Ascending aorta (tissue), 2 donors: ENCODE measurements around the gene POC1A. TPM values are rescaled to one million over a fixed set of nuclear protein-coding genes. Genes with fewer than 3 reads are reported as not detected.

Source experiments
- DNase-seq, 2 donors: peaks; one replicate each; pipeline ENCODE4 v3.0.0-alpha.2; 2019; ENCODE audit warnings: low spot score in 2 of 2
- H3K27ac ChIP-seq, 2 donors: fragments of 200-600 bp; sonication (generic); one replicate each; pipeline ENCODE4 v1.5.1; 2016 to 2017; ENCODE audit warnings: mild to moderate bottlenecking in 1 of 2
- H3K27me3 ChIP-seq: fragments of 200-600 bp; sonication (generic); one replicate; pipeline ENCODE4 v1.5.1; 2017
- H3K36me3 ChIP-seq, 2 donors: fragments of 200-600 bp; sonication (generic); one replicate each; pipeline ENCODE4 v1.5.1; 2016
- H3K4me1 ChIP-seq, 2 donors: fragments of 200-600 bp; sonication (generic); one replicate each; pipeline ENCODE4 v1.5.1; 2016 to 2017; ENCODE audit warnings: mild to moderate bottlenecking in 1 of 2
- H3K4me3 ChIP-seq, 2 donors: fragments of 200-600 bp; sonication (generic); one replicate each; pipeline ENCODE4 v1.5.1; 2016 to 2017; ENCODE audit warnings: mild to moderate bottlenecking in 1 of 2
- H3K9me3 ChIP-seq, 2 donors: fragments of 200-600 bp; sonication (generic); one replicate each; pipeline ENCODE4 v1.5.1; 2016
- intact Hi-C: fragments of 100-400 bp; cut with DNase I; formaldehyde crosslinking; loops from one replicate; pipeline ENCODE4 v1.15.1; 2023
- total RNA-seq: library from RNA; depleted of rRNA; stranded (reverse); fragments of >200 nt; gene quantifications from one replicate; pipeline ENCODE4 v1.1.0, GENCODE V29; 2016
- TF ChIP-seq, protein P1 (sequence below), 3 experiments: fragments of 200-600 bp in 2 of 3; fragments of 450-650 bp in 1 of 3; sonication (generic) in 2 of 3; IDR thresholded peaks; one replicate each; pipeline ENCODE4 v1.5.1; 2016 to 2019; ENCODE audit warnings: antibody characterized with exemption in 3 of 3, mild to moderate bottlenecking in 1 of 3, moderate library complexity in 1 of 3

The POC1A gene
- total RNA-seq, 1 donor from 2014 or later: not detected

DNA sequence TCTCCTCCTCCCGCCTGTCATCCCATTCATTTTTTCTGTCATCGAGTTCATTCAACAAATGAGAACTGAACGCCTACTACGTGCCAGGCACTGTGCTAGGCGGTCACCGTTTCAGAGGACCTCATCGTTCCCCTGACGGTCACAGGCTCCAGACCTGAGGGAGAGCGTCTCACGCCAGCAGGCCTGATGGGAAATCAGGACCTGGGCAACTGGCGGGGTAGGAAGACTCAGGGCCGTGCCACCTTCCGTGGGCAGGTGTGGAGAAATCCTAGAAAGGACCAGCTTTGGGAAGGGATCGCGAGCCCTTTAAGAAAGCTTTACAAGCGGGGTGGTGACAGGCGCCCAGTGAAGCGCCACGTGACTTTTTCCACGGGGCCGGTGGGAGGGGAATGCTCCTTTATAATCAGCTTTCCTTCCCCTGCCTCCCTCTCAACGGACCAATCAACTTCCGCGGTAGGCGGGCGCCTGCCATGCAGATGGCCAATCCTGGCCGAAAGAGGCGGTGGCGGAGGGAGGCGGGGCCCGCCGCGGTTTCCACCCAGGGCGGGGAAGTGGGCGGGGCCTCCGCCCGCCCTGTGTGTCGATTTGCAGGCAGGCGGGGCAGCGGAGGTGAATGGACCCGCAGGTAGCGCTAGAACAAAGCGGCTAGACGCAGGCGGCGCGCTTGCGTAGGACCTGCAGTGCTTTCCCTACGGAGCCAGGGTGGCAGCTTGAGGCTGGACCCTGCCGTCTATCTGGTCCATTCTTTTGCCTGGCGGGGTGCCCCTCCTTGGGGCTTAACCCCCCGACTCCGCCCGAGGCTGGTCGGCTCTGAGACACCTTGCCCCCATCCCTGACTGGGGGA lies 97.0 kb downstream of the POC1A start:
- peak; percentile 99 to 100 for DNase-seq

DNA sequence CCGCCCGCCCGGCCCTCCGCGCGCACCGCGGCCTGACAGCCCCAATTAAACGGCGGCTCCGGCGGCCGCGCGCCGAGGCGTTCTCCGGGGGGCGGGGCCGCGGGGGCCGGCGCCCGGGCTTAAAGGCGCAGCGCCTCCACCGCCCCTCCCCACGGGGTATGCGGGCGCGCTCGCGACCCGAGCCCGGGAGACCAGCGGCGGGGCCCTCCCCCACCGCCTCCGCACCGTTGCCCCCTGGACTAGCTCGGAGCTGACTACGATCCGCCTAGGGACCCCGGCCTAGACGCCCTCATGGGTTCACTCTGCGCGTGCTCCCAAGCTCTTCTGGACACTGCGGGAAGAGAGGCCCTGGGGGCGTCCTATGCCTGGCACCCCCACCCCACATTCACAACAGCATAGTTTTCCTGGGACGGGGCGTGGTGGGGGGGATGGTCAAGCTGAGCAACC lies 97.7 kb downstream of the POC1A start, which contains the start of gene DUSP7:
DUSP7 (minus strand) TSS at position 51 of the 447 bp plus-strand sequence. CDS start 205 bp downstream, outside the sequence.
- Histone ChIP-seq H3K4me3 (peak within 1 kb of the TSS; percentile 69 to 95), H3K4me1 (peaks cover 22 to 38% of the 10 kb centered on the region in 2 donors), H3K36me3 (peaks cover 17 to 19% of the 10 kb centered on the region in 2 donors), H3K9me3 (no peaks in the 10 kb centered on the region), H3K27me3 (no peaks in the 10 kb centered on the region), H3K27ac (peak within 1 kb of the TSS; percentile 93 to 94)
- TF ChIP-seq, protein P1, sequence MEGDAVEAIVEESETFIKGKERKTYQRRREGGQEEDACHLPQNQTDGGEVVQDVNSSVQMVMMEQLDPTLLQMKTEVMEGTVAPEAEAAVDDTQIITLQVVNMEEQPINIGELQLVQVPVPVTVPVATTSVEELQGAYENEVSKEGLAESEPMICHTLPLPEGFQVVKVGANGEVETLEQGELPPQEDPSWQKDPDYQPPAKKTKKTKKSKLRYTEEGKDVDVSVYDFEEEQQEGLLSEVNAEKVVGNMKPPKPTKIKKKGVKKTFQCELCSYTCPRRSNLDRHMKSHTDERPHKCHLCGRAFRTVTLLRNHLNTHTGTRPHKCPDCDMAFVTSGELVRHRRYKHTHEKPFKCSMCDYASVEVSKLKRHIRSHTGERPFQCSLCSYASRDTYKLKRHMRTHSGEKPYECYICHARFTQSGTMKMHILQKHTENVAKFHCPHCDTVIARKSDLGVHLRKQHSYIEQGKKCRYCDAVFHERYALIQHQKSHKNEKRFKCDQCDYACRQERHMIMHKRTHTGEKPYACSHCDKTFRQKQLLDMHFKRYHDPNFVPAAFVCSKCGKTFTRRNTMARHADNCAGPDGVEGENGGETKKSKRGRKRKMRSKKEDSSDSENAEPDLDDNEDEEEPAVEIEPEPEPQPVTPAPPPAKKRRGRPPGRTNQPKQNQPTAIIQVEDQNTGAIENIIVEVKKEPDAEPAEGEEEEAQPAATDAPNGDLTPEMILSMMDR (IDR thresholded peaks at IDR 0.05): no peak
- DNase-seq: no peak
- intact Hi-C loops: loop anchor here (2.0 to 10.0 kb wide), 3 partner anchors 88 to 218 kb away; partner anchors contain the start of genes PARP3 and WDR82

More for the DNA sequence above, 97.0 kb downstream of the POC1A start:
- H3K4me3 ChIP-seq: peak overlapping the region; percentile 69 to 95
- H3K27ac ChIP-seq: peak overlapping the region; percentile 93 to 94
- TF ChIP-seq, protein P1 (IDR thresholded peaks at IDR 0.05): peak in 1 of 3 experiments; percentile 19
- no peaks in the 10 kb centered on the region for H3K27me3 ChIP-seq
- intact Hi-C loops: loop anchor here (1.0 to 10.0 kb wide), 7 partner anchors 14 to 218 kb away; partner anchors contain the start of genes PARP3, POC1A and WDR82
- H3K9me3 ChIP-seq: no peaks in the 10 kb centered on the region
- peaks cover 10 to 13% of the 10 kb centered on the region in 2 donors for H3K36me3 ChIP-seq
- H3K4me1 ChIP-seq: peaks cover 19 to 33% of the 10 kb centered on the region in 2 donors

DNA sequence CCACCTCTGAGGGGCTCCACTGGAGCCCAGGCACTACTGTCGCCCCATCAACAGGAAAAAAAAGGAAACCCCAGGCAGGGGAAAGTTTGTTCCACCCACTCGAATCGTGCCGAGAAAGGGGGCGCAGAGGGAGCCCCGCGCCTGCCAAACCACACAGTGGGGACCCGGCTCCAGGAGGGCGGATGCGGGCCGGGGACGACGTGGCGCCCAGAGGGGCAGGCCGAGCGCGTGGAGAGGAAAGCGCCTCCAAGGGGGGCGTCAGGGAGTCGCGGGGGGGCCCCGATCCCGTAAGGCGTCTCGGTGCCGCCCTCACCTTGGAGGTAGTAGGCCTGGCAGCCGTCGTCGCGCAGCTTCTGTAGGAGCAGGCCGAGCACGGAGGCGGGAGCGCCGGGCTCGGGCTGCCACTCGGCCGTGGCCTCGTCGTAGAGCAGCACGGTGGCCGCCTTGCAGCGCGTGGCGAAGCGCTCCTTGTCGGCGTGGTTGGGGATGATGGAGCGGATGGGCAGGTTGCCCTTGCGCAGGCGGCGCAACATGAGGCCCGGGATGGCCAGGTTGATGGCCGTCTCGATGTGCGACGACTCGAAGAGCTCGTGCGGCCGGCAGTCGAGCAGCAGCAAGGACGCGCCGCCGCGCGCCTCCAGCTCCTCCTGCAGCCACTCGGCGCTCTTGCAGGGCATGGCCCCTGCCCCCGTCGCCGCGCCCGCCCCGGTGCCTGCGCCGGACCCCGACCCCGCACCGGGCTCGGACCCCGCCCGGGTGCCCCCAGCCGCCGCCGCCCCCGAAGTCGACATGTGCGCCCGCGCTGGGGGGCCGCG lies 98.5 kb downstream of the POC1A start:
- H3K27ac ChIP-seq: peak overlapping the region; percentile 88 to 92
- TF ChIP-seq, protein P1 (IDR thresholded peaks at IDR 0.05): peak in 2 of 3 experiments; percentile 23 to 26
- intact Hi-C loops: loop anchor here (2.0 to 10.0 kb wide), 3 partner anchors 89 to 219 kb away; partner anchors contain the start of genes PARP3 and WDR82
- H3K36me3 ChIP-seq: peaks cover 25 to 27% of the 10 kb centered on the region in 2 donors
- DNase-seq: no peak
- H3K9me3 ChIP-seq: no peaks in the 10 kb centered on the region
- H3K4me3 ChIP-seq: peak overlapping the region; percentile 69 to 95
- no peaks in the 10 kb centered on the region for H3K27me3 ChIP-seq
- peaks cover 22 to 42% of the 10 kb centered on the region in 2 donors for H3K4me1 ChIP-seq

DNA sequence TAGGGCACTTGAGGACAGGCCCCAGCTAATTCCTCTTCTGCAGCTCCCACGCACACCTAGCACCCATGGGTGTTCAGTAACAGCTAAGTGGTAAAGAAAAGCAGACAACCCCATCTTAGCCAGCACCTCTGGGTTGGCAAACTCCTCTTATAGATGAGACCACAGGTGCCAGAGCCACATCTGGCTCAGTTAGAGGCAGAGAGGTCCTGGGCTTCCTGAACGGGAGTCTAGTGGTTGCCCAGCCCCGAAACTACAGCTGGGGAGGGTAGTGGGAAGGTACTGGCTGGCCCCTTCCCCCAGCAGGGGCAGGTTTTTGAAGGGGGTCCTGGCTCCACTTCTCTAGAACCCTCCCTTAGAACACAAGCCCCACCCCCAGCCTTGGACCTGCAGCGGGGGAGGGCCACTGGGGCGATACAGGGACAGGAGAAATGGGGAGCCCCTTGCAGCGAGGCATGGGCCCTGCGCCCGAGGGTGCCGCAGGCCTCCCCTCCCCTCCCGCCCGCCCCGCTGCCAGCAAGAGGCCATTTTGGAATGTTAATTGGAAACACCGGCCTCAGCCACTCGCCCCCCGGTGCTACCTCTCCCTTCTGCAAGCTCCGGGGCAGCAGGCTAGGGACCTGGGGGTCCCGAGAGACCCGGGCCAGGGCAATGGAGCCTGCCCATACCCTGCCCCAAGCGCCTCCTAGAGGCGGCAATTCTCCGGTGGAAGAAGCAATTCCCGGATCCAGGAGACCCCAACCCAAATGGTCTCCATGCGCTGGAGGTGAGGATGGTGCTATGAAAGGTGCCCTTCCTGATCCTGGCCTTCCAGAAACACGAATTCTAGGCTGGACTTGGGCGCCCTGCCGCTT lies 99.3 kb downstream of the POC1A start:
- TF ChIP-seq, protein P1 (IDR thresholded peaks at IDR 0.05): peak in 1 of 3 experiments; percentile 35
- intact Hi-C loops: loop anchor here (10.0 kb wide), 1 partner anchor 220 kb away; the partner anchor contains the start of gene WDR82
- no peaks in the 10 kb centered on the region for H3K9me3 ChIP-seq
- no peak for DNase-seq
- H3K4me1 ChIP-seq: peaks cover 22 to 44% of the 10 kb centered on the region in 2 donors
- peaks cover 33 to 36% of the 10 kb centered on the region in 2 donors for H3K36me3 ChIP-seq
- peak overlapping the region; percentile 88 to 92 for H3K27ac ChIP-seq
- peak overlapping the region; percentile 69 to 95 for H3K4me3 ChIP-seq
- no peaks in the 10 kb centered on the region for H3K27me3 ChIP-seq
